GM12872 (cell line): Measurements from ENCODE around the gene COQ3.

ENCODE experiments used
- CTCF ChIP-seq: IDR thresholded peaks from 3 replicates; pipeline ENCODE4 v1.5.1; 2011; ENCODE audit warnings: low read depth, mild to moderate bottlenecking, low read length, moderate library complexity; ENCODE audit not compliant: insufficient read depth

The COQ3 gene

GRCh38 chr6:99344289-99344688 lies 49.7 kb downstream of the COQ3 start:
- TF ChIP-seq CTCF = no peak

GRCh38 chr6:99341862-99342455 lies 52.0 kb downstream of the COQ3 start:
- no peak for TF ChIP-seq CTCF

GRCh38 chr6:99338188-99338587 lies 55.8 kb downstream of the COQ3 start:
- no peak for TF ChIP-seq CTCF

GRCh38 chr6:99334526-99335127 lies 59.4 kb downstream of the COQ3 start:
- TF ChIP-seq CTCF = peak; percentile 61; the same call in 2 of the 3 replicates

- no peak for TF ChIP-seq CTCF
Observed at GRCh38 chr6:99333068-99333467, 60.9 kb downstream of the COQ3 start.

- TF ChIP-seq CTCF = no peak
Observed at GRCh38 chr6:99331531-99331930, 62.5 kb downstream of the COQ3 start.

- TF ChIP-seq CTCF = peak; percentile 79
Observed at GRCh38 chr6:99330159-99330558, 63.8 kb downstream of the COQ3 start.
